PFSK-1 (cell line): ENCODE results near the gene PALMD.
A peak's percentile ranks its signal among the peaks of the same experiment; 100 is the strongest.

Source experiments
- FOXP2 ChIP-seq: optimal IDR thresholded peaks from 2 replicates; pipeline ENCODE3; 2011; ENCODE audit warnings: borderline replicate concordance, control low read depth, inconsistent platforms; ENCODE audit not compliant: insufficient read depth; ENCODE audit errors: extremely low read length, extremely low read depth
- POLR2AphosphoS5 ChIP-seq: IDR thresholded peaks from 2 replicates; pipeline ENCODE4 v1.6.1; 2012; ENCODE audit warnings: low read depth, mild to moderate bottlenecking, control low read depth, low read length, moderate library complexity
- REST ChIP-seq, 2 experiments: IDR thresholded peaks; 2 replicates each; pipeline versions ENCODE4 v1.6.1 to v1.8.0; 2011 to 2012; ENCODE audit warnings: low read depth in 2 of 2, low read length in 2 of 2, control low read depth in 1 of 2, inconsistent platforms in 1 of 2, mild to moderate bottlenecking in 1 of 2, moderate library complexity in 1 of 2; ENCODE audit not compliant: insufficient read depth in 1 of 2
- SIN3A ChIP-seq: IDR thresholded peaks from 2 replicates; pipeline ENCODE4 v1.6.1; 2012; ENCODE audit warnings: mild to moderate bottlenecking, low read length, moderate library complexity, borderline replicate concordance; ENCODE audit not compliant: insufficient read depth
- TAF1 ChIP-seq: IDR thresholded peaks from 2 replicates; pipeline ENCODE4 v1.6.1; 2012; ENCODE audit warnings: low read length, control low read depth, borderline replicate concordance; ENCODE audit not compliant: insufficient read depth

The PALMD gene

GRCh38 chr1:99643021-99643779, 2.7 kb upstream of the PALMD start:
- TF ChIP-seq FOXP2 (no peak), POLR2AphosphoS5 (no peak), REST (IDR thresholded peaks at IDR 0.05; ENCODE audit: insufficient read depth in 1 of 2, low read depth in 2 of 2, low read length in 2 of 2) (no peak), TAF1 (no peak), SIN3A (no peak)

GRCh38 chr1:99644279-99645004, 1.5 kb upstream of the PALMD start:
- TF ChIP-seq FOXP2 (no peak), REST (IDR thresholded peaks at IDR 0.05; ENCODE audit: insufficient read depth in 1 of 2, low read depth in 2 of 2, low read length in 2 of 2) (no peak), SIN3A (no peak), TAF1 (no peak), POLR2AphosphoS5 (no peak)

GRCh38 chr1:99645203-99645602, 710 bp upstream of the PALMD start:
- TF ChIP-seq REST (IDR thresholded peaks at IDR 0.05; ENCODE audit: insufficient read depth in 1 of 2, low read depth in 2 of 2, low read length in 2 of 2): no peak
- no peak for TF ChIP-seq SIN3A
- TF ChIP-seq FOXP2: no peak
- no peak for TF ChIP-seq POLR2AphosphoS5
- no peak for TF ChIP-seq TAF1

- TF ChIP-seq FOXP2: no peak
- no peak for TF ChIP-seq POLR2AphosphoS5
- no peak for TF ChIP-seq REST (IDR thresholded peaks at IDR 0.05; ENCODE audit: insufficient read depth in 1 of 2, low read depth in 2 of 2, low read length in 2 of 2)
- TF ChIP-seq SIN3A: no peak
- TF ChIP-seq TAF1: no peak
These were observed 955 bp downstream of the PALMD start for GRCh38 chr1:99646868-99647267.

- no peak for TF ChIP-seq POLR2AphosphoS5
- no peak for TF ChIP-seq FOXP2
- TF ChIP-seq SIN3A: peak; percentile 65; the same call in 1 of the 2 replicates
- no peak for TF ChIP-seq TAF1
- TF ChIP-seq REST (IDR thresholded peaks at IDR 0.05; ENCODE audit: insufficient read depth in 1 of 2, low read depth in 2 of 2, low read length in 2 of 2): no peak
These were observed 1.6 kb downstream of the PALMD start for GRCh38 chr1:99647490-99647889.
